Activated CD8-positive, alpha-beta memory T cell treated with anti-CD3 and anti-CD28 coated beads for 4 hours (primary cell): Measurements from ENCODE around the gene MVB12A.
A peak's percentile ranks its signal among the peaks of the same experiment; 100 is the strongest.

Experiments
- DNase-seq, 2 donors: peaks; one replicate each; pipeline ENCODE4 v3.0.0-alpha.2; 2020; ENCODE audit warnings: low read depth in 2 of 2

Gene MVB12A

GRCh38 chr19:17441241-17442021, 21.6 kb downstream of the MVB12A start:
- no peak for DNase-seq

- no peak for DNase-seq
Measured at GRCh38 chr19:17445526-17446165, 25.8 kb downstream of the MVB12A start.

- no peak for DNase-seq
Measured at GRCh38 chr19:17447704-17448130, 27.9 kb downstream of the MVB12A start.

GRCh38 chr19:17448131-17448967, 28.5 kb downstream of the MVB12A start, which contains the start of gene TMEM221:
TSS of gene TMEM221 (minus strand) at chr19:17448668. CDS start at chr19:17448462, 206 bp downstream.
- no peak for DNase-seq

- peak in 1 of 2 donors; percentile 31 for DNase-seq
Measured at GRCh38 chr19:17450264-17451075, 30.6 kb downstream of the MVB12A start.

GRCh38 chr19:17451820-17452219, 32.0 kb downstream of the MVB12A start:
- no peak for DNase-seq

- no peak for DNase-seq
Measured at GRCh38 chr19:17454576-17455071, 34.8 kb downstream of the MVB12A start.

GRCh38 chr19:17455308-17456123, 35.7 kb downstream of the MVB12A start:
- no peak for DNase-seq

- no peak for DNase-seq
Measured at GRCh38 chr19:17456127-17456526, 36.3 kb downstream of the MVB12A start.

GRCh38 chr19:17457616-17458015, 37.8 kb downstream of the MVB12A start:
- no peak for DNase-seq

GRCh38 chr19:17458970-17459369, 39.1 kb downstream of the MVB12A start:
- DNase-seq = no peak

GRCh38 chr19:17460372-17461230, 40.8 kb downstream of the MVB12A start, which contains the start of gene NXNL1:
TSS of gene NXNL1 (minus strand) at chr19:17460926. CDS start at chr19:17460869, 57 bp downstream.
- no peak for DNase-seq

- no peak for DNase-seq
Measured at GRCh38 chr19:17466487-17466850, 46.6 kb downstream of the MVB12A start.

GRCh38 chr19:17467471-17468301, 47.8 kb downstream of the MVB12A start:
- DNase-seq = no peak

- no peak for DNase-seq
Measured at GRCh38 chr19:17468302-17469091, 48.6 kb downstream of the MVB12A start.

- no peak for DNase-seq
Measured at GRCh38 chr19:17469092-17469480, 49.2 kb downstream of the MVB12A start.

- DNase-seq = peak; percentile 86 to 88
Measured at GRCh38 chr19:17469481-17470067, 49.7 kb downstream of the MVB12A start.
